IMR-90 (cell line): ENCODE measurements around the gene S100A13. TPM values are rescaled to one million over a fixed set of nuclear protein-coding genes. Genes with fewer than 3 reads are reported as not detected.

Experiments
- ATAC-seq: fragments of 200-7000 bp; cut with Tn5 transposase; 2 replicates; pipeline ENCODE4 v1.9.1; 2020; ENCODE audit warnings: low read depth, mild to moderate bottlenecking, moderate library complexity
- BruUV-seq: library from RNA; stranded (reverse); fragments of 400-500 nt; replicated peaks from 2 replicates; lab custom pipeline; 2021; lab: Mats Ljungman, UMichigan
- CTCF ChIA-PET: fragments of 300-600 bp; formaldehyde crosslinking; extraction: SDS; loops from one replicate; lab custom pipeline; 2021; ENCODE audit warnings: antibody characterized with exemption; lab: Yijun Ruan, JAX
- POLR2A ChIA-PET: fragments of 300-600 bp; sonication (Branson Sonifier 250); formaldehyde crosslinking; loops from one replicate; lab custom pipeline; 2022; ENCODE audit warnings: antibody characterized with exemption; ENCODE audit not compliant: unreplicated experiment; lab: Charles Lee
- DNase-seq: peaks from one replicate; pipeline ENCODE4 v3.0.0; 2013
- H2AFZ ChIP-seq: replicated peaks from 2 replicates; pipeline ENCODE3; 2013; ENCODE audit warnings: low read length, mild to moderate bottlenecking; ENCODE audit not compliant: poor library complexity
- H2AK5ac ChIP-seq: 2 replicates; pipeline ENCODE4 v1.6.1; 2013; ENCODE audit warnings: low read depth, low read length, inconsistent platforms
- H2AK9ac ChIP-seq: replicated peaks from 2 replicates; pipeline ENCODE3; 2013; ENCODE audit warnings: mild to moderate bottlenecking, low read depth, low read length, moderate library complexity; ENCODE audit not compliant: poor library complexity
- H2BK120ac ChIP-seq: 2 replicates; pipeline ENCODE4 v1.6.1; 2013; ENCODE audit warnings: low read depth, low read length, inconsistent platforms
- H2BK15ac ChIP-seq: 3 replicates; pipeline ENCODE4 v1.6.1; 2013; ENCODE audit warnings: low read depth, low read length, inconsistent platforms
- H2BK20ac ChIP-seq: 2 replicates; pipeline ENCODE4 v1.6.1; 2013; ENCODE audit warnings: low read depth, mild to moderate bottlenecking, inconsistent platforms, low read length, moderate library complexity
- H2BK5ac ChIP-seq: 2 replicates; pipeline ENCODE4 v1.6.1; 2013; ENCODE audit warnings: mild to moderate bottlenecking, low read depth, low read length, inconsistent platforms; ENCODE audit not compliant: poor library complexity, severe bottlenecking
- H3K14ac ChIP-seq: replicated peaks from 2 replicates; pipeline ENCODE4 v1.6.1; 2013; ENCODE audit warnings: low read depth, low read length, inconsistent platforms
- H3K18ac ChIP-seq: 2 replicates; pipeline ENCODE4 v1.6.1; 2013; ENCODE audit warnings: low read depth, low read length, control low read depth
- H3K23ac ChIP-seq: 2 replicates; pipeline ENCODE4 v1.6.1; 2013; ENCODE audit warnings: low read depth, low read length, inconsistent platforms
- H3K27ac ChIP-seq: 2 replicates; pipeline ENCODE4 v1.5.1; 2013; ENCODE audit warnings: mild to moderate bottlenecking, control low read depth, low read length; ENCODE audit not compliant: insufficient read depth
- H3K27me3 ChIP-seq: 2 replicates; pipeline ENCODE4 v1.6.1; 2013; ENCODE audit warnings: low read length; ENCODE audit not compliant: control insufficient read depth, insufficient read depth
- H3K36me3 ChIP-seq: 2 replicates; pipeline ENCODE4 v1.6.1; 2013; ENCODE audit warnings: low read length, mixed read lengths; ENCODE audit not compliant: control insufficient read depth, insufficient read depth
- H3K4ac ChIP-seq: 2 replicates; pipeline ENCODE4 v1.6.1; 2013; ENCODE audit warnings: low read depth, low read length, inconsistent platforms
- H3K4me1 ChIP-seq: 2 replicates; pipeline ENCODE4 v1.6.1; 2013; ENCODE audit warnings: low read length, mixed read lengths; ENCODE audit not compliant: control insufficient read depth, insufficient read depth
- H3K4me2 ChIP-seq: 2 replicates; pipeline ENCODE4 v1.6.1; 2013; ENCODE audit warnings: low read depth, mild to moderate bottlenecking, control low read depth, low read length, moderate library complexity
- H3K4me3 ChIP-seq: 2 replicates; pipeline ENCODE4 v1.5.1; 2013; ENCODE audit warnings: low read depth, mild to moderate bottlenecking, control low read depth, low read length, moderate library complexity; ENCODE audit not compliant: insufficient read depth
- H3K56ac ChIP-seq: 2 replicates; pipeline ENCODE4 v1.6.1; 2013; ENCODE audit warnings: low read length, inconsistent platforms; ENCODE audit not compliant: insufficient read depth; ENCODE audit errors: extremely low read depth
- H3K79me1 ChIP-seq, 2 experiments: 2 replicates each; pipeline ENCODE4 v1.6.1; 2013; ENCODE audit warnings: low read length in 2 of 2, inconsistent platforms in 1 of 2, low read depth in 1 of 2
- H3K9ac ChIP-seq: 2 replicates; pipeline ENCODE4 v1.6.1; 2013; ENCODE audit warnings: low read depth, low read length, control low read depth
- H3K9me1 ChIP-seq: 2 replicates; pipeline ENCODE4 v1.6.1; 2013; ENCODE audit warnings: low read length, inconsistent platforms; ENCODE audit not compliant: insufficient read depth
- H3K9me3 ChIP-seq: 2 replicates; pipeline ENCODE4 v1.6.1; 2013; ENCODE audit warnings: low read length; ENCODE audit not compliant: control insufficient read depth, insufficient read depth
- H4K20me1 ChIP-seq: 2 replicates; pipeline ENCODE4 v1.6.1; 2013; ENCODE audit warnings: low read length, inconsistent platforms; ENCODE audit not compliant: insufficient read depth
- H4K5ac ChIP-seq: 2 replicates; pipeline ENCODE4 v1.6.1; 2013; ENCODE audit warnings: mild to moderate bottlenecking, low read depth, low read length, control low read depth
- H4K8ac ChIP-seq, 2 experiments: 2 replicates each; pipeline ENCODE4 v1.6.1; 2013; ENCODE audit warnings: low read depth in 2 of 2, low read length in 2 of 2, control low read depth in 1 of 2, inconsistent platforms in 1 of 2
- H4K91ac ChIP-seq: 2 replicates; pipeline ENCODE4 v1.6.1; 2013; ENCODE audit warnings: low read depth, low read length, inconsistent platforms; ENCODE audit not compliant: insufficient read depth
- BHLHE40 ChIP-seq: fragments of 150-350 bp; IDR thresholded peaks from 2 replicates; pipeline ENCODE4 v1.6.1; 2016; ENCODE audit warnings: mild to moderate bottlenecking, low read depth, low read length
- CEBPB ChIP-seq: IDR thresholded peaks from 2 replicates; pipeline ENCODE4 v1.6.1; 2012; ENCODE audit warnings: low read depth, low read length, improper control_type of control experiment
- CHD1 ChIP-seq: IDR thresholded peaks from 2 replicates; pipeline ENCODE4 v1.6.1; 2012; ENCODE audit warnings: low read depth, low read length, improper control_type of control experiment
- CTCF ChIP-seq: conservative IDR thresholded peaks from 2 replicates; pipeline ENCODE4 v1.5.1; 2012; ENCODE audit warnings: mild to moderate bottlenecking, low read depth, low read length, improper control_type of control experiment
- ELK1 ChIP-seq: fragments of 150-350 bp; IDR thresholded peaks from 2 replicates; pipeline ENCODE4 v1.6.1; 2016; ENCODE audit warnings: low read depth, mild to moderate bottlenecking, low read length, moderate library complexity, borderline replicate concordance
- FOS ChIP-seq: fragments of 150-350 bp; IDR thresholded peaks from 2 replicates; pipeline ENCODE4 v1.6.1; 2016; ENCODE audit warnings: low read depth, low read length
- MAFK ChIP-seq: IDR thresholded peaks from 2 replicates; pipeline ENCODE4 v1.6.1; 2012; ENCODE audit warnings: low read depth, low read length, improper control_type of control experiment
- MAZ ChIP-seq: IDR thresholded peaks from 2 replicates; pipeline ENCODE4 v1.6.1; 2012; ENCODE audit warnings: low read depth, mild to moderate bottlenecking, low read length, improper control_type of control experiment, moderate library complexity, borderline replicate concordance
- MXI1 ChIP-seq: IDR thresholded peaks from 2 replicates; pipeline ENCODE4 v1.6.1; 2012; ENCODE audit warnings: low read depth, mild to moderate bottlenecking, low read length, moderate library complexity, borderline replicate concordance
- NFE2L2 ChIP-seq: fragments of 150-350 bp; IDR thresholded peaks from 2 replicates; pipeline ENCODE4 v1.6.1; 2016; ENCODE audit warnings: low read depth, mild to moderate bottlenecking, low read length
- POLR2A ChIP-seq: IDR thresholded peaks from 2 replicates; pipeline ENCODE4 v1.6.1; 2012; ENCODE audit warnings: mild to moderate bottlenecking, low read depth, low read length
- RAD21 ChIP-seq: IDR thresholded peaks from 2 replicates; pipeline ENCODE4 v1.6.1; 2012; ENCODE audit warnings: low read length, improper control_type of control experiment
- RCOR1 ChIP-seq: IDR thresholded peaks from 2 replicates; pipeline ENCODE4 v1.6.1; 2012; ENCODE audit warnings: mild to moderate bottlenecking, low read length, improper control_type of control experiment; ENCODE audit not compliant: insufficient replicate concordance
- RFX5 ChIP-seq: IDR thresholded peaks from 2 replicates; pipeline ENCODE4 v1.8.0; 2012; ENCODE audit warnings: low read depth, mild to moderate bottlenecking, low read length, moderate library complexity
- SMC3 ChIP-seq: fragments of 150-350 bp; IDR thresholded peaks from 2 replicates; pipeline ENCODE4 v1.6.1; 2016; ENCODE audit warnings: low read depth, mild to moderate bottlenecking, antibody characterized with exemption, low read length, moderate library complexity
- USF2 ChIP-seq: fragments of 150-350 bp; IDR thresholded peaks from 2 replicates; pipeline ENCODE4 v1.6.1; 2017; ENCODE audit warnings: mild to moderate bottlenecking, antibody characterized with exemption, low read length, low read depth
- WGBS, 2 experiments: methylation state at CpG; one replicate each; pipeline versions ENCODE4 v1.1.5 to v1.1.7; 2013; ENCODE audit warnings: missing lambda C conversion rate in 2 of 2; ENCODE audit not compliant: insufficient read length in 1 of 2; ENCODE audit errors: extremely low coverage in 2 of 2; 5-methylcytosine and 5-hydroxymethylcytosine counted together
- dilution Hi-C: fragments of 300-500 bp; cut with HindIII; formaldehyde crosslinking; loops from one replicate; pipeline ENCODE4 v1.14.3; 2018; ENCODE audit warnings: low sequenced_read_pairs; ENCODE audit not compliant: unreplicated experiment
- in situ Hi-C: fragments of 300-500 bp; cut with MboI; formaldehyde crosslinking; loops from 3 replicates; pipeline ENCODE4 v1.14.3; 2019; ENCODE audit warnings: low sequenced_read_pairs, inconsistent platforms, mixed read lengths
- intact Hi-C: fragments of 100-400 bp; cut with micrococcal nuclease; formaldehyde crosslinking; loops from 2 replicates; pipeline ENCODE4 v1.10.0; 2022
- polyA plus RNA-seq, 3 experiments: library from polyadenylated mRNA; depleted of rRNA; stranded (reverse); fragments of >200 nt; gene quantifications; 2 replicates each; pipeline ENCODE4 v1.2.3, GENCODE V29; 2012; ENCODE audit warnings: low replicate concordance in 1 of 3
- total RNA-seq: library from RNA; depleted of rRNA; stranded (reverse); fragments of >200 nt; gene quantifications from 2 replicates; pipeline ENCODE4 v1.2.3, GENCODE V29; 2012

S100A13 gene
- total and polyA plus RNA-seq, 2 of the 4 experiments (the other 2 are of a cell fraction): 122 to 468 TPM

- ChIA-PET POLR2A (no interaction called here), CTCF (interaction anchor here (0.7 kb wide), 1 partner anchor 148 kb away, joined by 3 read pairs; no protein-coding TSS in a partner anchor)
- H4K91ac ChIP-seq: no peak overlapping the region
- peaks cover 14 to 28% of the 10 kb centered on the region in 2 experiments; a peak in 3 of 4 replicates for H3K79me1 ChIP-seq
- H4K5ac ChIP-seq: no peak overlapping the region
- H3K4me2 ChIP-seq: no peak overlapping the region
- peaks cover 47% of the 10 kb centered on the region for H3K36me3 ChIP-seq
- no peak overlapping the region for H2AK5ac ChIP-seq
- no peak overlapping the region for H2BK15ac ChIP-seq
- H3K4ac ChIP-seq: no peak overlapping the region
- H4K8ac ChIP-seq: no peak overlapping the region
- no peak overlapping the region for H2AK9ac ChIP-seq
- peaks cover 3% of the 10 kb centered on the region for H3K4me1 ChIP-seq
- H2BK5ac ChIP-seq: no peak overlapping the region
- no peak overlapping the region for H3K9ac ChIP-seq
- no peak overlapping the region for H3K18ac ChIP-seq
- H2AFZ ChIP-seq: no peak overlapping the region
- dilution Hi-C loops: no loop called here
- in situ Hi-C loops: no loop called here
- no peak overlapping the region for H3K23ac ChIP-seq
- 85% methylated on average over 4 of the region's 9 CpGs; no CpG with 5 or more reads in 1 of the 2 experiments for WGBS, 2 experiments
- no peak overlapping the region for H2BK20ac ChIP-seq
- H3K14ac ChIP-seq: no peak overlapping the region
- no peak overlapping the region for H3K27ac ChIP-seq
- H3K9me3 ChIP-seq: no peaks in the 10 kb centered on the region
- H3K27me3 ChIP-seq: no peaks in the 10 kb centered on the region
- DNase-seq: no peak
- BruUV-seq: no TSS peak
- no peak for TF ChIP-seq CEBPB
- no peak for TF ChIP-seq SMC3
- no peak for TF ChIP-seq ELK1
- TF ChIP-seq CHD1: no peak
- no peak for TF ChIP-seq USF2
- TF ChIP-seq CTCF: no peak
- TF ChIP-seq RFX5: no peak
- TF ChIP-seq MAFK: no peak
- no peak for TF ChIP-seq MAZ
- TF ChIP-seq POLR2A: no peak; the same call in 1 of the 2 replicates
- TF ChIP-seq RAD21: no peak
- TF ChIP-seq MXI1: no peak
- TF ChIP-seq RCOR1: no peak
- no peak for TF ChIP-seq FOS
- no peak for TF ChIP-seq BHLHE40
- TF ChIP-seq NFE2L2: no peak
- no peak overlapping the region for H3K56ac ChIP-seq
- H3K4me3 ChIP-seq: no peak overlapping the region
- intact Hi-C loops: no loop called here
- H4K20me1 ChIP-seq: no peaks in the 10 kb centered on the region
- no peaks in the 10 kb centered on the region; the same call in 1 of the 2 replicates for H3K9me1 ChIP-seq
- H2BK120ac ChIP-seq: no peak overlapping the region
- ATAC-seq: no peak
These were observed 33.9 kb upstream of the S100A13 start for GRCh38 chr1:153661111-153661708.
